KMS-11 (cell line): ENCODE measurements around the gene SLC24A3.

Source experiments
- H2AFZ ChIP-seq: fragments of 200-600 bp; sonication (generic); 2 replicates; pipeline ENCODE4 v1.6.1; 2016; ENCODE audit warnings: antibody characterized with exemption, mixed run types, low read depth
- H3K27ac ChIP-seq: fragments of 200-600 bp; sonication (generic); 2 replicates; pipeline ENCODE4 v1.6.1; 2016; ENCODE audit warnings: mild to moderate bottlenecking, mixed run types
- H3K27me3 ChIP-seq: fragments of 200-600 bp; sonication (generic); 2 replicates; pipeline ENCODE4 v1.6.1; 2017; ENCODE audit warnings: mild to moderate bottlenecking, low read depth, mixed run types, moderate library complexity; ENCODE audit not compliant: insufficient read depth
- H3K36me3 ChIP-seq: fragments of 200-600 bp; sonication (generic); 2 replicates; pipeline ENCODE4 v1.6.1; 2017; ENCODE audit warnings: mild to moderate bottlenecking, mixed run types; ENCODE audit not compliant: insufficient read depth
- H3K4me1 ChIP-seq: fragments of 200-600 bp; sonication (generic); 2 replicates; pipeline ENCODE4 v1.6.1; 2016; ENCODE audit warnings: mild to moderate bottlenecking, low read depth, mixed run types; ENCODE audit not compliant: poor library complexity, severe bottlenecking
- H3K4me2 ChIP-seq: fragments of 200-600 bp; sonication (generic); 2 replicates; pipeline ENCODE4 v1.7.0; 2016; ENCODE audit warnings: mild to moderate bottlenecking, mixed run types
- H3K4me3 ChIP-seq: fragments of 200-600 bp; sonication (generic); IDR thresholded peaks from 2 replicates; pipeline ENCODE4 v1.6.1; 2017; ENCODE audit warnings: low read depth, low read length, mixed read lengths; ENCODE audit not compliant: insufficient read depth
- H3K79me2 ChIP-seq: fragments of 200-600 bp; sonication (generic); 2 replicates; pipeline ENCODE4 v1.6.1; 2016; ENCODE audit warnings: low read depth, mixed run types; ENCODE audit not compliant: insufficient read depth
- H3K9ac ChIP-seq: fragments of 200-600 bp; sonication (generic); 2 replicates; pipeline ENCODE4 v1.6.1; 2016; ENCODE audit warnings: mild to moderate bottlenecking, mixed run types
- H4K20me1 ChIP-seq: fragments of 200-600 bp; sonication (generic); 2 replicates; pipeline ENCODE4 v1.6.1; 2016; ENCODE audit warnings: mild to moderate bottlenecking, mixed run types; ENCODE audit not compliant: insufficient read depth
- CTCF ChIP-seq: fragments of 200-600 bp; sonication (generic); conservative IDR thresholded peaks from 2 replicates; pipeline ENCODE4 v1.6.1; 2017; ENCODE audit warnings: low read depth, mild to moderate bottlenecking, antibody characterized with exemption, low read length, moderate library complexity, mixed read lengths

Gene SLC24A3

DNA sequence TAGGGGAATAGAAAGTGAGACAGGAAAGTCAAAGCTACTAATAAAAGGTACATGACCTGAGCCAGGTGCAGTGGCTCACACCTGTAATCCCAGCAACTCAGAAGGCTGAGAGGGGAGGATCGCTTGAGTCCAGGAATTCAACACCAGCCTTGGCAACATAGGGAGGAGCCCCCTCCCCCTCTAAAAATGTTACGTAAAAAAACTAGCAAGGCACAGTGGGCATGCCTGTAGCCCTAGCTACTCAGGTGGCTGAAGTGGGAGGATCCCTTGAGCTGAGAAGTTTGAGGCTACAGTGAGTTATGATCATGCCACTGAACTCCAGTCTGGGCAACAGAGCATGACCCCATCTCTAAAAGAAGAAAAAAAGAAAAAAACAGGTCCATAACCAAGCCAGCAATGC, 359.6 kb downstream of the SLC24A3 start:
- H2AFZ ChIP-seq = no peak overlapping the region
- H3K4me2 ChIP-seq = no peak overlapping the region
- no peak for TF ChIP-seq CTCF
- H3K27ac ChIP-seq = no peak overlapping the region
- no peaks in the 10 kb centered on the region for H3K4me1 ChIP-seq
- no peaks in the 10 kb centered on the region for H3K27me3 ChIP-seq
- no peaks in the 10 kb centered on the region for H3K36me3 ChIP-seq
- H3K4me3 ChIP-seq = no peak overlapping the region
- H3K9ac ChIP-seq = no peak overlapping the region
- no peaks in the 10 kb centered on the region for H4K20me1 ChIP-seq
- H3K79me2 ChIP-seq = no peaks in the 10 kb centered on the region

GRCh38 chr20:19577692-19578091, 365.2 kb downstream of the SLC24A3 start:
- H3K27me3 ChIP-seq = no peaks in the 10 kb centered on the region
- TF ChIP-seq CTCF = no peak

DNA sequence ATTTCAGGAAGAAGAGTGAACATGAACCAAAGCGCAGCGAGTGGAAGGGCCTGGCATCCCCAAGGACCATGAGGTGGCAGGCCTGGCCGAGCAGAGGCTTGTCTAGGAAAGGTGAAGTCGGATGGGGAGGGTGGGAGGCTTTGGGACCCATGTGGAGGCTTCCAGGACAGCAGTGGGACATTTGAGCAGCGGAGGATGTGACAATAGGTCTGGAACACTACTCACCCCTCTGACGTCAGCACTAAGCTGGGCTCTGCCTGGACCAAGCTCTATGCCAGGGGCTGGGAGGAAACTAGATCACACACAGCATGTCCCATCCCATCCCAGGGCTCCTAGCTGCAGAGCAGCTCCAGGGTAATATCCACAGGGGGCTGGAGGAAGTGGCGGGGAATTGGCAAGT, 370.3 kb downstream of the SLC24A3 start:
- no peak for TF ChIP-seq CTCF
- Histone ChIP-seq H4K20me1 (no peaks in the 10 kb centered on the region), H3K4me2 (no peak overlapping the region)

More at GRCh38 chr20:19577692-19578091, 365.2 kb downstream of the SLC24A3 start:
- Histone ChIP-seq H3K4me2 (no peak overlapping the region), H3K4me3 (no peak overlapping the region), H3K27ac (no peak overlapping the region), H3K79me2 (no peaks in the 10 kb centered on the region), H2AFZ (no peak overlapping the region), H4K20me1 (no peaks in the 10 kb centered on the region), H3K36me3 (no peaks in the 10 kb centered on the region), H3K9ac (no peak overlapping the region), H3K4me1 (no peaks in the 10 kb centered on the region)

GRCh38 chr20:19583532-19584175, 371.2 kb downstream of the SLC24A3 start:
- Histone ChIP-seq H2AFZ (no peak overlapping the region), H3K36me3 (no peaks in the 10 kb centered on the region), H3K79me2 (no peaks in the 10 kb centered on the region), H3K4me3 (no peak overlapping the region), H3K9ac (no peak overlapping the region), H3K4me1 (no peaks in the 10 kb centered on the region), H3K27ac (no peak overlapping the region), H3K27me3 (no peaks in the 10 kb centered on the region), H3K4me2 (no peak overlapping the region), H4K20me1 (no peaks in the 10 kb centered on the region)
- peak; percentile 59 for TF ChIP-seq CTCF

More for the DNA sequence above, 370.3 kb downstream of the SLC24A3 start:
- Histone ChIP-seq H3K27me3 (no peaks in the 10 kb centered on the region), H2AFZ (no peak overlapping the region), H3K79me2 (no peaks in the 10 kb centered on the region), H3K4me1 (no peaks in the 10 kb centered on the region), H3K4me3 (no peak overlapping the region), H3K36me3 (no peaks in the 10 kb centered on the region), H3K9ac (no peak overlapping the region), H3K27ac (no peak overlapping the region)
